ENCODE measurements around the gene ASNSD1.
"Not testable (repeated sequence)": the region's sequence is repeated elsewhere in the genome, so short reads cannot be mapped to it uniquely, and the experiment has no call there.

ASNSD1 gene

DNA sequence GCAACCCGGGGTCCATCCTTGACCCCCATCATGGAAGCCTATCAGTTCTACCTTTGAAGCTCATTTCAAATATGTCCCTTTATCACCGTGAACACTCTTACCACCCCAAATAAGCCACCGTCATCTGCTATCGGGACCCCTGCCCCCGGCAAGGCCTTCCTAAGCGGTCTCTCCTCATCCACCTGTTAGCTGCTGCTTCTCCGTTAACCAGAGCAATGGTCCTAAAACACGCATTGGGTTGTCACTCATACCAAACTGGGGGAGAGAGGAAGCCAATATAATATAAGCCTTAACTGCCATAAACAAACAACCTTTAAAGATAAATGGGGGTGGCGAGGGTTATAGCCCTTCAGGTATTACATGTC lies 680 bp downstream of the ASNSD1 start:
- peaks cover 43% of the 10 kb centered on the region for H3K36me3 ChIP-seq (ENCODE audit: control insufficient read depth, low read length)
- H3K4me1 ChIP-seq (ENCODE audit: control insufficient read depth, low read length), result peaks cover 39% of the 10 kb centered on the region
- no peaks in the 10 kb centered on the region for H3K9me2 ChIP-seq (replicated peaks; ENCODE audit: control insufficient read depth, low read length)

DNA sequence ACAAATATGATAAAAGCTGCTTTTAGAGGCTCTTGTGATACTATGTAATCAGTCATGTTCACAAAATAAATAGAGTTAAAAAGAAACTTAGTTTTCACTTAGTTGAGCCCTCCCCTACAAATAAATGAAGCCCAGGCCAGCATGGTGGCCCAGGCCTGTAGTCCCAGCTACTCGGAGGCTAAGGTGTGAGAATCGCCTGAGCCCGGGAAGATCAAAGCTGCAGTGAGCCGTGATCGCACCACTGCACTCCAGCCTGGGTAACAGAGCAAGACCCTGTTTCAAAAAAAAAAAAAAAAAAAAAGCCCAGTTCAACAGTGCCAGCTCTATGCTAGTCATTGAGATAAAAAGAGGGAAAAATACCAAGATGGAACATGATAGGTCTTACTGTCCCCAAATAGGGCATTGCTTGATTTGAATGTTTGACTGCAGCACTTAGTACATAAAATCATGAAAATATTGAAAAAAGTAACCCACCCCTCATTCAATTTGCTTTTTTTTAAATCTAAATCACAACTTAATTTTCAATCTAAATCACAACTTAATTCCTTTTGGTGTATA lies 1.5 kb downstream of the ASNSD1 start:
- peaks cover 51% of the 10 kb centered on the region for H3K36me3 ChIP-seq (ENCODE audit: control insufficient read depth, low read length)
- H3K4me2 ChIP-seq (ENCODE audit: low read length), result peak overlapping the region; percentile 93
- no peaks in the 10 kb centered on the region for H3K9me3 ChIP-seq (ENCODE audit: control insufficient read depth, insufficient read depth, low read length)
- H3K79me2 ChIP-seq (ENCODE audit: control insufficient read depth, low read length), result peaks cover 52% of the 10 kb centered on the region
- no peaks in the 10 kb centered on the region for H3K9me2 ChIP-seq (replicated peaks; ENCODE audit: control insufficient read depth, low read length)
- peaks cover 6% of the 10 kb centered on the region; the same call in 1 of the 2 replicates for H4K20me1 ChIP-seq (ENCODE audit: control insufficient read depth, insufficient read depth, low read depth, low read length)
- H3K27ac ChIP-seq (ENCODE audit: low read depth, low read length), result no peak overlapping the region
- H3K4me1 ChIP-seq (ENCODE audit: control insufficient read depth, low read length), result peaks cover 35% of the 10 kb centered on the region
- H3F3A ChIP-seq (ENCODE audit: control insufficient read depth, insufficient read depth), result no peaks in the 10 kb centered on the region
- no peak for TF ChIP-seq EZH2phosphoT487 (IDR thresholded peaks at IDR 0.05; ENCODE audit: borderline replicate concordance, low read length)
- TF ChIP-seq, protein P1, sequence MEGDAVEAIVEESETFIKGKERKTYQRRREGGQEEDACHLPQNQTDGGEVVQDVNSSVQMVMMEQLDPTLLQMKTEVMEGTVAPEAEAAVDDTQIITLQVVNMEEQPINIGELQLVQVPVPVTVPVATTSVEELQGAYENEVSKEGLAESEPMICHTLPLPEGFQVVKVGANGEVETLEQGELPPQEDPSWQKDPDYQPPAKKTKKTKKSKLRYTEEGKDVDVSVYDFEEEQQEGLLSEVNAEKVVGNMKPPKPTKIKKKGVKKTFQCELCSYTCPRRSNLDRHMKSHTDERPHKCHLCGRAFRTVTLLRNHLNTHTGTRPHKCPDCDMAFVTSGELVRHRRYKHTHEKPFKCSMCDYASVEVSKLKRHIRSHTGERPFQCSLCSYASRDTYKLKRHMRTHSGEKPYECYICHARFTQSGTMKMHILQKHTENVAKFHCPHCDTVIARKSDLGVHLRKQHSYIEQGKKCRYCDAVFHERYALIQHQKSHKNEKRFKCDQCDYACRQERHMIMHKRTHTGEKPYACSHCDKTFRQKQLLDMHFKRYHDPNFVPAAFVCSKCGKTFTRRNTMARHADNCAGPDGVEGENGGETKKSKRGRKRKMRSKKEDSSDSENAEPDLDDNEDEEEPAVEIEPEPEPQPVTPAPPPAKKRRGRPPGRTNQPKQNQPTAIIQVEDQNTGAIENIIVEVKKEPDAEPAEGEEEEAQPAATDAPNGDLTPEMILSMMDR (IDR thresholded peaks at IDR 0.05; ENCODE audit: low read depth, low read length, poor library complexity, severe bottlenecking), result no peak
- H3K27me3 ChIP-seq (ENCODE audit: control insufficient read depth, low read length), result no peaks in the 10 kb centered on the region
- peak overlapping the region; percentile 97 for H3K4me3 ChIP-seq (ENCODE audit: low read length)

More for the DNA sequence above, 680 bp downstream of the ASNSD1 start:
- Histone ChIP-seq H3F3A (ENCODE audit: control insufficient read depth, insufficient read depth) (no peaks in the 10 kb centered on the region), H3K27me3 (ENCODE audit: control insufficient read depth, low read length) (no peaks in the 10 kb centered on the region), H3K79me2 (ENCODE audit: control insufficient read depth, low read length) (peaks cover 47% of the 10 kb centered on the region), H3K4me2 (ENCODE audit: low read length) (peak overlapping the region; percentile 93), H3K27ac (ENCODE audit: low read depth, low read length) (peak overlapping the region; percentile 19; the same call in 1 of the 2 replicates), H3K4me3 (ENCODE audit: low read length) (peak overlapping the region; percentile 97), H3K9me3 (ENCODE audit: control insufficient read depth, insufficient read depth, low read length) (no peaks in the 10 kb centered on the region), H4K20me1 (ENCODE audit: control insufficient read depth, insufficient read depth, low read depth, low read length) (peaks cover 6% of the 10 kb centered on the region; the same call in 1 of the 2 replicates)
- TF ChIP-seq EZH2phosphoT487 (IDR thresholded peaks at IDR 0.05; ENCODE audit: borderline replicate concordance, low read length), result no peak
- TF ChIP-seq, protein P1 (IDR thresholded peaks at IDR 0.05; ENCODE audit: low read depth, low read length, poor library complexity, severe bottlenecking), result no peak

DNA sequence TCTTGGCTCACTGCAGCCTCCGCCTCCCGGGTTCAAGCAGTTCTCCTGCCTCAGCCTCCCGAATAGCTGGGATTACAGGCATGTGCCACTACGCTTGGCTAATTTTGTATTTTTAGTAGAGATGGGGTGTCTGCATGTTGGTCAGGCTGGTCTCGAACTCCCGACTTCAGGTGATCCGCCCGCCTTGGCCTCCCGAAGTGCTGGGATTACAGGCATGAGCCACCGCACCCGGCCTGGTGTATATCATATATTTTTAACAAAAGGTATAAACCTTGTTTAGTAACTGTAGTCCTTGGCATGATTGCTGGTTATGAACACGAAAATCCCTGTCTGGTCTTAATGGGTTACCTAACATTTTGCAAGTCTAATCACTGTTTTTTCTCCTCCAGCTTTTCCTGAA lies 2.1 kb downstream of the ASNSD1 start:
- peaks cover 29% of the 10 kb centered on the region for H3K4me1 ChIP-seq (ENCODE audit: control insufficient read depth, low read length)
- H3K4me3 ChIP-seq (ENCODE audit: low read length); H4K20me1 ChIP-seq (ENCODE audit: control insufficient read depth, insufficient read depth, low read depth, low read length); H3F3A ChIP-seq (ENCODE audit: control insufficient read depth, insufficient read depth); H3K27me3 ChIP-seq (ENCODE audit: control insufficient read depth, low read length); H3K9me2 ChIP-seq (replicated peaks; ENCODE audit: control insufficient read depth, low read length); H3K9me3 ChIP-seq (ENCODE audit: control insufficient read depth, insufficient read depth, low read length); H3K27ac ChIP-seq (ENCODE audit: low read depth, low read length): not testable (repeated sequence)
- H3K4me2 ChIP-seq (ENCODE audit: low read length), result peak overlapping the region; percentile 10
- peaks cover 57% of the 10 kb centered on the region for H3K36me3 ChIP-seq (ENCODE audit: control insufficient read depth, low read length)
- H3K79me2 ChIP-seq (ENCODE audit: control insufficient read depth, low read length), result peaks cover 52% of the 10 kb centered on the region

DNA sequence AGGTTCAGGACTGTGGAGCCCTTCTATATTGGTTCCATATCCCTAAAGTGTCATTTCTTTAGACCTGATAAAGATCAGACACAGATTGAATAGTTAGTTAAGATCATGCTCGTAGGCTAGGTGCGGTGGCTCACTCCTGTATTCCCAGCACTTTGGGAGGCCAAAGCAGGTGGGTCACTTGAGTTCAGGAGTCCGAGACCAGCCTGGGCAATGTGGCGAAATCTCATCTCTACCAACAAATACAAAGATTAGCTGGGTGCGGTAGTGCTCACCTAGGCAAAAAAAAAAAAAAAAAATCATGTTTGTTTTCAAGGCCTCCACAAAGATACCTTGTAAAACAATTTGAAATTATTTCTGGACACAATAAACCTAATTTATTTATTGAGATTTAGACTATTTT lies 8.7 kb downstream of the ASNSD1 start:
- TF ChIP-seq, protein P1 (IDR thresholded peaks at IDR 0.05; ENCODE audit: low read depth, low read length, poor library complexity, severe bottlenecking), result no peak
- 0 out of 2 replicates have a peak, but pooled peaks cover 10% of the 10 kb centered on the region for H3F3A ChIP-seq (ENCODE audit: control insufficient read depth, insufficient read depth)
- H3K9me2 ChIP-seq (replicated peaks; ENCODE audit: control insufficient read depth, low read length), result no peaks in the 10 kb centered on the region
- H3K4me3 ChIP-seq (ENCODE audit: low read length), result no peak overlapping the region
- no peaks in the 10 kb centered on the region for H3K9me3 ChIP-seq (ENCODE audit: control insufficient read depth, insufficient read depth, low read length)
- H4K20me1 ChIP-seq (ENCODE audit: control insufficient read depth, insufficient read depth, low read depth, low read length), result 0 out of 2 replicates have a peak, but pooled peaks cover 6% of the 10 kb centered on the region
- no peaks in the 10 kb centered on the region for H3K27me3 ChIP-seq (ENCODE audit: control insufficient read depth, low read length)
- H3K27ac ChIP-seq (ENCODE audit: low read depth, low read length), result no peak overlapping the region
- H3K36me3 ChIP-seq (ENCODE audit: control insufficient read depth, low read length), result peaks cover 78% of the 10 kb centered on the region
- H3K4me1 ChIP-seq (ENCODE audit: control insufficient read depth, low read length), result peaks cover 10% of the 10 kb centered on the region
- H3K79me2 ChIP-seq (ENCODE audit: control insufficient read depth, low read length), result peaks cover 17% of the 10 kb centered on the region
- no peak overlapping the region for H3K4me2 ChIP-seq (ENCODE audit: low read length)
